Sigmoid colon (tissue), 4 donors: ENCODE results near the gene NCAPG2.

Experiments used
- CTCF ChIP-seq, 4 experiments: fragments of 450-650 bp in 3 of 4; fragments of 200-600 bp in 1 of 4; IDR thresholded peaks; one replicate each; pipeline ENCODE4 v1.5.1; 2016 to 2019; ENCODE audit warnings: antibody characterized with exemption in 4 of 4, mild to moderate bottlenecking in 3 of 4, moderate library complexity in 2 of 4
- EP300 ChIP-seq, 4 donors: sonication (generic); formaldehyde crosslinking; IDR thresholded peaks; one replicate each; pipeline ENCODE4 v1.6.1; 2017; ENCODE audit warnings: antibody characterized with exemption in 4 of 4
- POLR2A ChIP-seq, 2 donors: fragments of 450-650 bp; IDR thresholded peaks; one replicate each; pipeline ENCODE4 v1.6.1; 2016; ENCODE audit warnings: antibody characterized with exemption in 2 of 2, mild to moderate bottlenecking in 2 of 2, moderate library complexity in 2 of 2
- POLR2AphosphoS5 ChIP-seq, 4 donors: sonication (generic); formaldehyde crosslinking; IDR thresholded peaks; one replicate each; pipeline ENCODE4 v1.6.1; 2017; ENCODE audit warnings: antibody characterized with exemption in 4 of 4

DNA sequence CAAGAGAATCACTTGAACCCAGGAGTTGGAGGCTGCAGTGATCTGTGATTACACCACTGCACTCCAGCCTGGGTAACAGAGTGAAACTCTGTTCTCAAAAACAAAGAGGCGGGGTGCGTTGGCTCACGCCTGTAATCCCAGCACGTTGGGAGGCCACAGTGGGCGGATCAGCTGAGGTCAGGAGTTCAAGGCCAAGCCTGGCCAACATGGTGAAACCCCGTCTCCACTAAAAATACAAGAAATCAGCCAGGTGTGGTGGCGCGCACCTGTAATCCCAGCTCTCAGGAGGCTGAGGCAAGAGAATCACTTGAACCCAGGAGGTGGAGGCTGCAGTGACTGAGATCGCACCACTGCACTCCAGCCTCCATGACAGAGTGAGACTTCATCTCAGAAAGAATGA is 42.4 kb upstream of the NCAPG2 start:
- TF ChIP-seq CTCF (IDR thresholded peaks at IDR 0.05) (no peak), POLR2A (IDR thresholded peaks at IDR 0.05) (no peak), POLR2AphosphoS5 (IDR thresholded peaks at IDR 0.05) (no peak), EP300 (IDR thresholded peaks at IDR 0.05) (no peak)
